TTC549 (cell line): ENCODE measurements around the gene TREML4.

Experiments used
- FAIRE-seq: peaks from 2 replicates; lab custom pipeline; 2012; peaks lifted over from hg19 to GRCh38; lab: Jason Lieb, UNC

TREML4 gene

DNA sequence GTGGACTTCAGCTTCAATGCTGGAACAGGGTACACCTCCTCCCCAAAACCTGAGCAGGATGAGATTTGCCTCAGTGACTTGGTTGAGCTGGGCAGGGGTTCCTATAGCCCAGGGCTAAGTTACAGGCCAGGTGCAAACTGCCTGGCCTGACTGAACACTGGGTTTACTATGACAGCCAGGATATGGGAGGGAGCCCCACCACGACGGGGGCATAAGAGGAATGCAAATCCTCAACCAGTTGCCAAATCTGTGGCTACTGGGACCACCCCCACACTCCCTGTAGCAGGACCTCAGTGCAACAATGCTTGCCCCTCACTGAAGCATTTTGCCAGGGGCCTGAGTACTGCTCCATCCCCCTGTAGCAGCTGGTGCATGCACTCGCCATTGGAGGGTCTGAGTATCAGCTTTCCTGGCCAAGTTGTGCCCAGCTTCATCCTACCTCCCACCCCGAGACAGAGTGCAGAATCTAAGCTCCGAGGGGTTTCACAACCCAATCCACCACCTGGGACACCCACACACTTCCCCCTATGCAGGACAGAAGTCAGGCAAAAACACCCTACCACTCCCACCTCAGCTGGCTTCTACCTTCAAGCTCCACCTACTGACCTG lies 27.6 kb downstream of the TREML4 start:
- FAIRE-seq = no peak

DNA sequence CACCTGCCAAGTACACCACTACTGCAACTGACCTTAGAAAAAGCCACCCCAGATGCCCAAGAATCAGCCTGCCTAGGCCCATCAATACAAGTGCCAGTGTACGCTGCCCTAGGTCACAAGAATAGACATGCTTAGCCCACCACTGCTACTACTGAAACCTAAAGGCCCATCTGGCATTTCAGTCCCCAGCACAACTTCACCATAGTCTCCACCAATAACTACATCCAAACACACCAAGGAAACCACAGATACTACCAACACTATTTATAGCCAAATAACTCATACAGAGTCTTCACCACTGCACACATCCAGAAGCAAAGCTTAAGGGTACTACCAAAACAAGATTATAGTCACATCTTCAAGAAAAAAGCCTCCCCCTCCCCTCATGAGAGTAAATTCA lies 28.2 kb downstream of the TREML4 start:
- no peak for FAIRE-seq

DNA sequence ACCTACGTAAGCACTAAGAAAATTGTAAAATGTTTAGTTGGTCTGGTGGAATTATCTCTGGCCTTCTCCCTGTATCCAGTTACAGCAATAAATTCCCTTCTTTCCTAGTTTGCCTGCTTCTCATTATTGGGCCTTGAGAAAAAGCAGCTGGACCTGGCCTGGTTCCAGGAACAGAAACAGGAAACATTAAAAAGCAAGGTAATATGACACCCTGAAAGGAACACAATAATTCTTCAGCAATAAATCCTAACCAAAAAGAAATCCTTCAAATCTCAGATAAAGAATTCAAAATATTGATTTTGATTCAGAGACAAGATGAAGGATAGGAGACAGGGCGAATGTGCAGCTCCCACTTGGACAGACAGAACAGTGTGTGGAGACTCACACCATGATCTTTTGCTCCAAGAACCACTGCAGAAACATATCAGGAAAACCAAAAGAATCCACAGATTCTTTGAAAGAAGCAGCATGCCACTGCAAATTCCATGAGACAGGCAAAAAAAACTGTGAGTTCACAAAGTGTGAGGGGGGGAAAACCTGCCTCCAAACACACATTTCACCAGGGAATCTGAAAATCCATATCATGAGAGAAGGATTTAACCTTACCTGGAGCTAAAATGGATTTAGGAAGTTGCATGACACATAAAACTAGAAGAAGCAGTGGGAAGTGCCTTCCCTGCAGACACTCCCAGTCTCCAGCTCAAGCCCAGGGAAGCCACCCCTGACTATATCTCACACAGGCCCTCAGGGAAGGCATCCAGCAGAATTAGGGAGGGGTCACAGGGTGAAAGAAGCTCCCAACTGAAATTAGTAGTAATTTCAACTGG lies 29.4 kb downstream of the TREML4 start:
- FAIRE-seq = no peak

DNA sequence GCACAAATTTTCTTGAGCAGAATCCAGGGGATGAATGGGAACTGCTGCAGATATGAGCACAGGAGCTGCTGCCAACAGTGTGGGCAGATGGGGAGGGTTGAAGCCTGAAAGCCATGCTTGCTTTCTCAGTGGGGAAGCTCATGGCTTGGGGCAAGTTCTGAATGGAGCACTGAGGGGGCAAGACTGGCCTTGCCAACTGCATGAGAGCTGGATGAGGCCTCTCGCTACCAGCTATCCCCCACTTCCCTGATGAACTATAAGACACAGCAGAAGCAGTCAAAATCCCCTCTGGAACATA lies 30.0 kb downstream of the TREML4 start:
- no peak for FAIRE-seq

DNA sequence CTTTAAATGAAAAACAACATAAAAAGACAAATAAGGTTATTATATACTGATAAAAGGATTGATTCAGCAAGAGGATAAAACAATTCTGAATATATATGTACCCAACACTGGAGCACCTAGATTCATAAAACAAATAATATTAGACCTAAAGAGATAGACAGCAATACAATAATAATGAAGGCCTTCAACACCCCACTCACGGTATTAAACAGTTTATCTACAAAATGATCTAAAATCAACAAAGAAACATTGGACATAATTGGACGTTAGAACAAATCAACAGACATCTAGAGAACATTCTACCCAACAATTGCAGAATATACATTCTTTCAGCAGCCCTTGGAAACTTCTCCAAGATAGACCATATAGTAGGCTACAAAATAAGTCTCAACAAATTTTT lies 34.3 kb downstream of the TREML4 start:
- FAIRE-seq = no peak

DNA sequence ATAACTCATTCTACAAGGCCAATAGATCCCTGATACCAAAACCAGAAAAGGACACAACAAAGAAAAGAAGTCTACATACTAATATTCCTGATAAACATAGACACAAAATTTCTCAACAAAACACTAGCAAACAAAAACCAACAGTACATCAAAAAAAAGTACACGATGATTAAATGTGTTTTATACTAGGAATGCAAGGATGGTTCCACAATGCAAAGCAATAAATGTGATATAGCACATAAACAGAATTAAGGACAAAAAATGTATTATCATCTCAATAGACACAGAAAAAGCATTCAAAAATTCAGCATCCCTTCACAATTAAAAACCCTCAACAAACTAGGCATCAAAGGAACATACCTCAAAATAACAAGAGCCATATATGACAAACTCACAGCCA lies 35.1 kb downstream of the TREML4 start:
- FAIRE-seq = no peak

DNA sequence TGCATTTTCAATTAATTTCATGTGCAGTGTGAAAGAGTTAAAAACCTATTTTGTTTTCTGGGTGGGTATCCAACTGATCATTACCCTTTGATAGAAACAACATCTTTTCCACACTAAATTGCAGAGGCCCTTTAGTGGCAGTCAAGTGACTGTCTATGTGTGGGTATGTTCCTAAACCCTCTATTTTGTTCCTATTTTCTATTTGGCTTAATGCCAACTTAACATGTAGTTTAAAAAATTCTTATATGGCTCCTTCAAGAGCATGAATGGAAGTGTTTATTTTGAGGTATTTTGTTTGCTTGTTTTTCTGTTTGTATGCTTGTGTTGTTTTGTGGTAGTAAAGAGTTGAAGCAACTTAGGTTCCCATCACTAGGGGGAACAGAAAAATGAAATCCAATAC lies 38.4 kb downstream of the TREML4 start:
- FAIRE-seq = no peak

DNA sequence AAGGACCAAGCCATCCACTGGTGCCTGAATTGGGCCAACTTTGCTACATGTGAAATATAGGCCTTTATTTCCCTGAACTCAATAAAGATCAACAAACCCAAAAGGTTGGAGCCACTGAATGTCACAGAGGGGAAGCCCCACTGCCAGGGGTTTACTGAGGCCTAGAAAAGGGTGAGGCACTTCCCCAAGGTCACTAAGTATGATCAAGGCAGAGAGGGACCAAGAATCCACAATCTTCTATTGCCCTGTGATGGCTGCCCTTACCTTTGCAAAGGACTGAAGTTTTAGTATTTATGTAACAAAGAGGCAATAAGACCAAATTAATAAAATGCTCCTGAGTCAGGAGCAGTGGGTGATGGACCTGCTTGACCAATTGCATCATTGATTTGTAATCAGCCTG lies 40.3 kb downstream of the TREML4 start:
- no peak for FAIRE-seq

DNA sequence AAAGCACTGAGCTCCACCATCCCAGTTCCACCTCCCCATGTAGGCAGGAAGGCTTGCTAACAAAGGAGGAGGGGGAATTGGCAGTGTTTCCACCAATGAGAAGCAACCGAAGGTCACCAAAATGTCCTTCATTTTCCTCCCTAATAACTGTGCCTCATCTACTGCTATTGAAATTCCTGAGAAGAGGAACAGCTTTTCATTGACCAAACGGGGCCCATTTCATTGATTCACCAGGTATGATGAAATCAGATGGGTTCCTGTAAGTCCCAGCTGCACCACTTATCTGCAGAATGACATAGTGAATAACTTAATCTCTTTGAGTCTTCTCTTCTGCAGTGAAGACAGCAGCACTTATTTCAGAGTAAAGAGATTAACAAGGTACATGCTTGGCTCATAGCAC lies 41.0 kb downstream of the TREML4 start:
- FAIRE-seq = no peak

DNA sequence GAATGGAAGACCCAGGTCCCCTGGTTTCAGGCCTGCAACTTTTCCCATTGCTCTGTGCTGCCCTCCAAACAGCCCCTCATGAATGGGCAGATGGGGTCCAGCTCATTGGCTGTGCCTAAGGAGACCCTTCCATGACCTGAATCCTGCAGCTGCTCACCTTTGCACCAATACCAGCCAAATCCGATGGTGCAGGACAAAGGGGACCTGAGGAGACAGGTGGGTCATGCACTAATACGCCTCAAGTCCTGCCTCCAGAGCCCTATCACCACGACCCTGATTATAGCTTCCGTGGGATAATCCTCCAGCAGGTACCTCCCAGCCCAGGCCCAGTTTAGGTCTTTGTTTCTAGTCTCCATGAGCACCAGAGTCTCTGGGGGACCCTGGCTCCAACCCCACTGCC lies 41.6 kb downstream of the TREML4 start:
- no peak for FAIRE-seq

DNA sequence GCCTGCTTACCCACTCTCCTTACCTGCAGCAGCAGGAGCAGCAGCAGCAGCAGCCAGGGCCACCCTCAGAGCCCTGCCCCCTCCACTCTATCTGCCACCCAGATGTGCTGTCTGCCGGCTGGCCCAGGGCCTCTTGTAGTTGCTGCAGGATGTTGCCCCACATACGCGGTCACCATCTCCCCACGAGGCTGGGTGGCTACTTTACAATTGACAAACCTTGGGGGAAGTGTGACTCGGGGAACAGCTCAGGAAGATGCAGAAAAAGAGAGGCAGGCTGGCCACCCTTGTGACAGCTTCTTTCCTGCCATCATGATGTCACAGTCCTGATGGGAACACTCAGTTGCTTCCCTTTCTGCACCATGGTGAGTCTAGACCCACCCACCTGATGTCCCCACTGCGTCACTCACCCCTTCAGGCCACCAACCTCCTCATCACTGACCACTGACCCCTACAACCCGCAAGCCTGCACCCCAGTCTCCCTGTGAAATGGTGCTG lies 43.8 kb downstream of the TREML4 start:
- FAIRE-seq = no peak

DNA sequence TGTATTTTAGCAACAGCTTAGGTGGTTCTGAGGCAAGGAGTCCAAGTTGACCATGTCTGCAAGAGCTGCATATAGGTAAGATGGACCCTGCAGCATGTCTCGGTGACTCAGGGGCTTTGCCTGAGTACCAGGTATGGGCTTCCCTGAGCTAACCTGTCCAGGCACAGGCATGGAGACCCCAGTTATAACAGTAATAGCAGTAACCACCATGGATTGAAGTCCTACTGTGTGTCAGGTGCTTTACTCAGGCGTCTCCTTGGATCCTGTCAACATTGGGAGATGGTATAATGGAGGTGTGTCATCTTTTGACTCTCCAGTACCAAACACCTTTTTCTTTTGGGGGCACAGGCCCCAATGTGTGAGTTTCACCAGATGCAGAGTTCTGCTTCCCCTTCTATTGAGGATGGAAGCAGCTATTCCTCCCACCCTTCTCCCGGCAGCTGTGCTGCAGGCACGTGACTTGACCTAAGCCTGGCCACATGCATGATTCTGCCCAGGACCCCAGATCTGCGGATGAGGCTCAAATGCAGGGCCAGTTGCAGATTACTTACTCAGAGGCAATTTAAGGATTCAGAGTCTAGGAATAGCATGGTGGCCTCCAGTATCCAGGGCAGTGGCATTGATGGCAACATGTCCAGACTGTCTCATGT lies 44.6 kb downstream of the TREML4 start:
- FAIRE-seq = no peak

DNA sequence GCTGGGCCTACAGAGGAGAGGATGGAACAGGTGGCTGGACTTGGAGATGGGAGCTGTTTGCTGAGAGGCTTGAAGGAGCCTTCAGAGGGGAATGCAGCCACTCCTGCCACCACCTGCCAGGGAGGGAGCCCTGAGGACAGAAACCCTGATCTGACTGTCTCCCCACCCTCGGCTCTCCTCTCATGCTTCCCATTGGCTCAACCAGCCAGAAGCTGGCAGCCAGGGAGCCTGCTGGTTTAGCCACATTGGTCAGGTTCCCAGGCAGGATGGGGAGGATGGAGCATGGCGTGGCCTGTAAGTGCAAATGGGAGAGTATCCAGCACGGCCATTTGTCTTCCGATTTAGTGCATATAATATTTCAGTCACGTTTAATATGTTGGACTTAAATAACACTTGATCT lies 45.6 kb downstream of the TREML4 start:
- FAIRE-seq = no peak

DNA sequence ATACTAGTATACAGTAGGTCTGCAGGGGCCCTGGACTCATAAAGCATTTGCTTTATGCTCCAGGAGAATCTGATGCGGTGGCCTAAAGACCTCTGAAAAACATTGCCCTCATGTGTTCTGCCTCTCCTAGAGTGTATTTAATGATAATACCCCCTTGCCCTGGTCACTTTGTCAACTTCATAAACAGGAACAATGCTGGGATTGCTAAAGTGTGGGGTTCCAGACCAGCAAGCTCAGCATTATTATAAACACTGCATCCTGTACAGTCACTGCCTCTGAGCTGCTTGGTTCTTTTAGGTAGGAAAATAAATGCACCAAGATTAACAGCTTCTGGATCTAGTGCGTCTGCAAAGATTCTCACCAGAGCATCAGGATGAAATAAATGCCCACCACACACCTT lies 46.1 kb downstream of the TREML4 start:
- FAIRE-seq = no peak

DNA sequence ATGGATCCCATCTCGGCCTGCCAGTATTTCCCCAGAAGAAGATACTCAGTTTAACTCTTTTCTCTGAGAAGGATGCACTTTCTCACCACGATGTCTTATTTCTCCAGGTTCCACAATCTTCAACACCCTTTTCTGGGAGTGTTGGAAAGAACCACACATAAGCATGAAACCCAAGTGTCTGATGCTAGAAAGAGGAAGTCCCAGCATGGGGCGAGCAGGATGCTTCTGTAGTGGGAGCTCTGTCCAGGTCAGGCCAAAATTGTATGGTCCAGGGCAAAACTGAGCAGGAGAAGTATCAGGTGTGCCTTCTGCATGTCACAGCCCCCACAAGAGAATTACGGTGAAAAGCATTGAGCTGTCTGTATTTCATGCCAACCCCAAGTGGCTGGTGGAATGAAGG lies 47.3 kb downstream of the TREML4 start:
- FAIRE-seq = no peak

DNA sequence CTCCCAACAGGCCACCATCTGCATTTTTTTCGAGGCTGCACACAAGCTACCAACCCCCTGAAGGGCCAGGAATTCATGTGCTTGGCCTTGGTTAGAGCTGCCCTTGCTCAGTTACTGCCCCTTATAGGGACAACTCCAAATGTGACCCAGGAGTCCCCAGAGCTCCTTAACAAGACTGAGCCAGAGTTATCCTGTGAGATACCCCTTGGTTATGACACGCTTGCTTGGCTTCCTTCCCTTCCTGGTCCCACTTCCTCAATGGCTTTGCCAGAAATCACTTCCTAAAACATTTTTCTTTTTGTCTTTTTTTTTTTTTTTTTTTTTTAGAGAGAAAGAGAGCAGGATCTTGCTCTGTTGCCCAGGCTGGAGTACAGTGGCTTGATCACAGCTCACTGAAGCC lies 49.5 kb downstream of the TREML4 start:
- no peak for FAIRE-seq

DNA sequence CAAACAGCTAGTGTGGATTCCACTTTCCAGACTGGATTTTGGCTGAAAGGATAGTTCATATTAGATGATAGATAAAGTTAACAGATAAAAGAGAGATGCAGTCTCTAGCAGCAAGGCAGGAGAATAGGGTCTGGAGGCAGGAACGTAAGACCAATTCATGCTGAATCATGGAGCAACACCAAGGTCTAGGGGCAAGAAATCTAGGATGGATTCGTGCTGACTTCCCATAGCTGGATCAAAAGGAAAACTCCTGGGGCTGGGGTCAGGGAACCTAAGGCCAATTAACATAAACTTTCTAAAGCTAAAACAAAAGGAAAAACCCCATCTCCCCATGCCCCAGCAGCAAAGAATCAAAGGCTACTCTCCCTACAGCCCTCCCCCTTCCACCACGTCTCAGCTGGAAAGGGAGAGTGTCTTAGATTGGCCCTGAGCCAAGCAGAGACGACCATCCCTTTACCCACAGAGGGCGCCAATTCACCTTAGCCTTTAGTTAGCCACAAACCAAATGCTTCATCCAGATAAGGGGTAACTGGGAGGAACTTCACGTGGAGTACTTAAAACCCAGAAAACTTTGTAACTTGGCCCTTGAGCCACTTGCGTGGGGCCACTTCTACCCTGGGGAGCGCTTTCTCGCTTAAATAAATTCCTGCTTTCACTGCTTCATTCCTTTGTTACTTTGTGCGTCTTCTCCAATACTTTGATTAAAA lies 50.7 kb downstream of the TREML4 start:
- no peak for FAIRE-seq

DNA sequence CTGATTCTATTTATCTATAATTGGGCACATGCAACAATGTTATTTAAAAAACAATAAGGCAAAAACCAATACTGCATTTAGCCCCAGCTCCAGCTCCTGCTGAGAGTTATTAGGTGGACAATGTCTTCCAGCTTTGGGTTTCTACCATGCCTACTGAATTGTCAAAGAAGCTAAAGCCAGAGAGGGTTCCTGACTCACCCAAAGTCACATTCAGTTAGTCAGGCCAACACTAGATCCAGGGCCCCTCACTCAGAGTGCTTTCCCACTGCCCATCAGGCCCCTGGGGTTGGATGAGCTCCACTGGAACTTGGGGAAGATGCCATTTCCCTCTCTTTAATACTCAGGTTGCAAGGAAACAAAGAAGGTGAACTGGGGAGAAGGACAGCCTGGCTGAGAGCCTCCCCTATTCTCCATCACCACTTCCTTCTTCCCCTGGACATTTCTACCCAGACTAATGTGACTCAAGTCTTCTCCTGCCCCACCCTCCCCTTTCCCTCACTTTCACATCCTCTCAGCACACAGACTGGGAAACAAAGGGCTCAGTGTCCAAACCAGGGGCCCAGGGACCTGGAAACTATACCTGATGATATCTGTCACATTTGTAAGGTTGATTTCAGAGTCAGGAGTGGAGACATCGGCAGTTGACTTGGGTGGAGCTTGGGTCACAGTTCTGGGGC lies 52.4 kb downstream of the TREML4 start:
- FAIRE-seq = no peak

DNA sequence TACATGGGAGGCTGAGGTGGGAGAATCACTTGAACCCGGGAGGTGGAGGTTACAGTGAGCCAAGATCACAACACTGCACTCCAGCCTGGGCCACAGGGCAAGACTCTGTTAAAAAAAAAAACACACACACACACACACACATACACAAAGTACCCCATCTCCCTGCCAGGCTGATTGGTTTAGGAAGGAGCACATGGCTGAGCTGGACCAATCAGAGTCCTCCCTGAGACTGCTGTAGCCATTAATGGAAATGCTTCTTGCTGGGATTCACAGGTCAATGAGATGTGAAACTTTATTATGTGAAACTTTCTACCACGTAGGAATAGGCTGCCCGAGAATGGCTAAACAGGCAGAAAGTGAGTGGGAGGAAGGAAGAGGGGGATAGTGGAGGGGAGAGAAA lies 55.5 kb downstream of the TREML4 start:
- no peak for FAIRE-seq

DNA sequence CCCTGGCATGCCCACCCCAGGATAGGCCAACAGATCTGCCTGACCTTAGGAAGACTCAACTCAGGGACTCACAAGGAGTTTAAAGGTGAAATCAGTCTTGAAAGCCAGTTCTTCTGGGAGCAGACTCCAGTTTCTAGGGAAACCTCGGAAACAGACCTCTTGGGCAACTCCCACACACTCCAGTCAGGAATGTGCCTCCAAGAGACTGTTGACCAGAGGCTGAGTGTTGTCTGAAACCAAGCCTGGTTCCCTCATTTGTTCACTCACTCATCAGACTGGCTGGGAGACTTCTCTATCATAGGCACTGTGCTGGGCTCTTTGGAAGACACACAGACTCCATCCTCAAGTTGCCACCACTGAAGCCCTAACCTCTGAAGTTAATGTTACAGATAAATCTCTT lies 56.6 kb downstream of the TREML4 start:
- no peak for FAIRE-seq

DNA sequence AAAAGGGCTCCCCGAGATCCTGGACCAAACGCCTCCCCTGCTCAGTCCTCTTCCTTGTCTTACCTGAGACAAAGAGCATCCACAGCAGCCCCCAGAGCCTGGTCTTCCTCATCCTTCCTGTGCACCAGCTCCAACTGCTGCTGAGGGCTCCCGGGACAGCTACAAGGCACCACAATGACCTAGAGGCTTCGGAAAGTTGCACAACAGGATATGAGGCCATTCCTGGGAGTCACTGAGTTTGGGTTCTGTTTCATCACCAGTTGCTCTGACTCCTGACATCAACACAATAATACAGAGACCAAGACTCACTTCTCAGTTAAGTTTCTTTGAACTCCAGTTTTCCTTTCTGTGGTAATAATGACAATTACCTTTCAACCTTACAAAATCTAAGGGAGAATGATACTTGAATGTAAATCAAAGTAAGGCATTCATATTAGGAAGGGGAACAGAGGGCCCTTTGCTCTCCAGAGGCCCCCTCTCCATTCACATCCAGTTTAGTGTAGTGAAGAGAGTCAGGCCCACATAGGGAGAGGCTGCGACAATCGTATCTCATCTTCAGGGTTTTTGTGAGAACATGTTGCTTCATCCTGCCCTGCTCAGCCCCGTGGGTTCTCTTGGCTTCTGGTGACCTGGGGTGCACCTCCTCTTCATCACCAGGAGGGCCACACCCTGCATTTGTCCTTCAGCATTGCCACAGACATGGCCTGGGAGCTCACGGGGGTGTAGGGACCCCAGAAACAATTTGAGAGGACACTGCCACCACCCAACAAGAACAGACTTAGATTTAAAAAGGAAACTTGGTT lies 58.6 kb downstream of the TREML4 start, which contains the start of gene TREM1:
Gene TREM1 (minus strand): TSS at position 139 of the 803 bp plus-strand sequence. CDS start 27 bp downstream, at position 112.
- no peak for FAIRE-seq
